Measurements from ENCODE around the gene DACH1.

DACH1 gene

GRCh38 chr13:71813187-71813586, 53.8 kb downstream of the DACH1 start:
- H3K36me3 ChIP-seq (ENCODE audit: control insufficient read depth in 1 of 2, insufficient read depth in 2 of 2, low read depth in 1 of 2, low read length in 2 of 2) = no peaks in the 10 kb centered on the region
- no peak overlapping the region for H3K4ac ChIP-seq (ENCODE audit: low read depth in 1 of 2, low read length in 2 of 2)
- no peak overlapping the region for H3K18ac ChIP-seq (ENCODE audit: low read depth in 1 of 2, low read length in 2 of 2)
- no peak overlapping the region for H2AK5ac ChIP-seq (ENCODE audit: low read length, severe bottlenecking)
- H3K4me2 ChIP-seq (ENCODE audit: low read length, poor library complexity, severe bottlenecking) = no peak overlapping the region
- no peak overlapping the region for H4K91ac ChIP-seq (ENCODE audit: low read length)
- H3K4me1 ChIP-seq (ENCODE audit: control insufficient read depth, insufficient read depth, low read depth, low read length) = no peaks in the 10 kb centered on the region
- H3K9ac ChIP-seq (ENCODE audit: low read length) = no peak overlapping the region
- H3K27ac ChIP-seq (ENCODE audit: low read length, poor library complexity, severe bottlenecking) = no peak overlapping the region
- H2BK120ac ChIP-seq (ENCODE audit: low read depth, low read length) = no peak overlapping the region
- no peak overlapping the region for H2BK15ac ChIP-seq (ENCODE audit: low read depth, poor library complexity, severe bottlenecking)
- no peak overlapping the region for H4K8ac ChIP-seq (ENCODE audit: low read length)
- no peak overlapping the region for H3K4me3 ChIP-seq (ENCODE audit: insufficient read depth in 1 of 2, low read depth in 1 of 2, low read length in 2 of 2)
- no peaks in the 10 kb centered on the region for H3K79me1 ChIP-seq (replicated peaks; ENCODE audit: low read length, poor library complexity, severe bottlenecking)
- WGBS = 79% methylated on average over 2 of the region's 2 CpGs
- no peak overlapping the region for H2BK12ac ChIP-seq (ENCODE audit: low read length in 2 of 2)
- H2BK5ac ChIP-seq (ENCODE audit: low read depth, low read length, poor library complexity, severe bottlenecking) = no peak overlapping the region
- H3K9me3 ChIP-seq (ENCODE audit: control insufficient read depth, low read length) = no peaks in the 10 kb centered on the region
- no peak overlapping the region for H3K23ac ChIP-seq (ENCODE audit: low read length in 2 of 2)
- no peak overlapping the region for H2AFZ ChIP-seq (ENCODE audit: low read depth, low read length)
- no peaks in the 10 kb centered on the region for H3K27me3 ChIP-seq (ENCODE audit: control insufficient read depth in 1 of 2, insufficient read depth in 1 of 2, low read length in 2 of 2)
- DNase-seq = no peak
- H3K14ac ChIP-seq (ENCODE audit: low read length in 2 of 2) = no peak overlapping the region

- Histone ChIP-seq H3K27me3 (ENCODE audit: control insufficient read depth in 1 of 2, insufficient read depth in 1 of 2, low read length in 2 of 2) (no peaks in the 10 kb centered on the region), H4K8ac (ENCODE audit: low read length) (no peak overlapping the region), H3K18ac (ENCODE audit: low read depth in 1 of 2, low read length in 2 of 2) (no peak overlapping the region), H2BK15ac (ENCODE audit: low read depth, poor library complexity, severe bottlenecking) (no peak overlapping the region), H2AK5ac (ENCODE audit: low read length, severe bottlenecking) (no peak overlapping the region), H3K14ac (ENCODE audit: low read length in 2 of 2) (no peak overlapping the region), H2AFZ (ENCODE audit: low read depth, low read length) (no peak overlapping the region), H3K4me3 (ENCODE audit: insufficient read depth in 1 of 2, low read depth in 1 of 2, low read length in 2 of 2) (no peak overlapping the region), H3K36me3 (ENCODE audit: control insufficient read depth in 1 of 2, insufficient read depth in 2 of 2, low read depth in 1 of 2, low read length in 2 of 2) (no peaks in the 10 kb centered on the region), H3K4ac (ENCODE audit: low read depth in 1 of 2, low read length in 2 of 2) (no peak overlapping the region), H2BK120ac (ENCODE audit: low read depth, low read length) (no peak overlapping the region), H2BK12ac (ENCODE audit: low read length in 2 of 2) (no peak overlapping the region), H3K9ac (ENCODE audit: low read length) (no peak overlapping the region), H3K79me1 (replicated peaks; ENCODE audit: low read length, poor library complexity, severe bottlenecking) (no peaks in the 10 kb centered on the region), H3K27ac (ENCODE audit: low read length, poor library complexity, severe bottlenecking) (no peak overlapping the region), H3K4me2 (ENCODE audit: low read length, poor library complexity, severe bottlenecking) (no peak overlapping the region), H2BK5ac (ENCODE audit: low read depth, low read length, poor library complexity, severe bottlenecking) (no peak overlapping the region), H4K91ac (ENCODE audit: low read length) (no peak overlapping the region), H3K23ac (ENCODE audit: low read length in 2 of 2) (no peak overlapping the region), H3K9me3 (ENCODE audit: control insufficient read depth, low read length) (no peaks in the 10 kb centered on the region), H3K4me1 (ENCODE audit: control insufficient read depth, insufficient read depth, low read depth, low read length) (no peaks in the 10 kb centered on the region)
- no peak for DNase-seq
- 83% methylated on average over 1 of the region's 2 CpGs for WGBS
These were observed 55.7 kb downstream of the DACH1 start for GRCh38 chr13:71811344-71811743.

GRCh38 chr13:71808708-71809107, 58.3 kb downstream of the DACH1 start:
- Histone ChIP-seq H3K4me2 (ENCODE audit: low read length, poor library complexity, severe bottlenecking) (no peak overlapping the region), H2BK120ac (ENCODE audit: low read depth, low read length) (no peak overlapping the region), H2AK5ac (ENCODE audit: low read length, severe bottlenecking) (no peak overlapping the region), H3K9me3 (ENCODE audit: control insufficient read depth, low read length) (no peaks in the 10 kb centered on the region), H2AFZ (ENCODE audit: low read depth, low read length) (no peak overlapping the region), H3K9ac (ENCODE audit: low read length) (no peak overlapping the region), H3K36me3 (ENCODE audit: control insufficient read depth in 1 of 2, insufficient read depth in 2 of 2, low read depth in 1 of 2, low read length in 2 of 2) (no peaks in the 10 kb centered on the region), H2BK12ac (ENCODE audit: low read length in 2 of 2) (no peak overlapping the region), H3K79me1 (replicated peaks; ENCODE audit: low read length, poor library complexity, severe bottlenecking) (no peaks in the 10 kb centered on the region), H2BK15ac (ENCODE audit: low read depth, poor library complexity, severe bottlenecking) (no peak overlapping the region), H3K23ac (ENCODE audit: low read length in 2 of 2) (no peak overlapping the region), H3K4ac (ENCODE audit: low read depth in 1 of 2, low read length in 2 of 2) (no peak overlapping the region), H4K91ac (ENCODE audit: low read length) (no peak overlapping the region), H3K27ac (ENCODE audit: low read length, poor library complexity, severe bottlenecking) (no peak overlapping the region), H3K4me3 (ENCODE audit: insufficient read depth in 1 of 2, low read depth in 1 of 2, low read length in 2 of 2) (no peak overlapping the region), H3K4me1 (ENCODE audit: control insufficient read depth, insufficient read depth, low read depth, low read length) (no peaks in the 10 kb centered on the region), H2BK5ac (ENCODE audit: low read depth, low read length, poor library complexity, severe bottlenecking) (no peak overlapping the region), H4K8ac (ENCODE audit: low read length) (no peak overlapping the region), H3K27me3 (ENCODE audit: control insufficient read depth in 1 of 2, insufficient read depth in 1 of 2, low read length in 2 of 2) (no peaks in the 10 kb centered on the region), H3K18ac (ENCODE audit: low read depth in 1 of 2, low read length in 2 of 2) (no peak overlapping the region), H3K14ac (ENCODE audit: low read length in 2 of 2) (no peak overlapping the region)
- no peak for DNase-seq
- WGBS = no CpG with 5 or more reads among the region's 1 CpG

GRCh38 chr13:71806886-71807285, 60.1 kb downstream of the DACH1 start:
- Histone ChIP-seq H2AK5ac (ENCODE audit: low read length, severe bottlenecking) (no peak overlapping the region), H3K18ac (ENCODE audit: low read depth in 1 of 2, low read length in 2 of 2) (no peak overlapping the region), H3K4me2 (ENCODE audit: low read length, poor library complexity, severe bottlenecking) (no peak overlapping the region), H3K4me1 (ENCODE audit: control insufficient read depth, insufficient read depth, low read depth, low read length) (no peaks in the 10 kb centered on the region), H2BK120ac (ENCODE audit: low read depth, low read length) (no peak overlapping the region), H3K79me1 (replicated peaks; ENCODE audit: low read length, poor library complexity, severe bottlenecking) (no peaks in the 10 kb centered on the region), H3K36me3 (ENCODE audit: control insufficient read depth in 1 of 2, insufficient read depth in 2 of 2, low read depth in 1 of 2, low read length in 2 of 2) (no peaks in the 10 kb centered on the region), H4K91ac (ENCODE audit: low read length) (no peak overlapping the region), H3K4ac (ENCODE audit: low read depth in 1 of 2, low read length in 2 of 2) (no peak overlapping the region), H3K14ac (ENCODE audit: low read length in 2 of 2) (no peak overlapping the region), H2BK12ac (ENCODE audit: low read length in 2 of 2) (no peak overlapping the region), H3K9me3 (ENCODE audit: control insufficient read depth, low read length) (no peaks in the 10 kb centered on the region), H2BK15ac (ENCODE audit: low read depth, poor library complexity, severe bottlenecking) (no peak overlapping the region), H3K4me3 (ENCODE audit: insufficient read depth in 1 of 2, low read depth in 1 of 2, low read length in 2 of 2) (no peak overlapping the region), H2BK5ac (ENCODE audit: low read depth, low read length, poor library complexity, severe bottlenecking) (no peak overlapping the region), H3K27ac (ENCODE audit: low read length, poor library complexity, severe bottlenecking) (no peak overlapping the region), H2AFZ (ENCODE audit: low read depth, low read length) (no peak overlapping the region), H3K27me3 (ENCODE audit: control insufficient read depth in 1 of 2, insufficient read depth in 1 of 2, low read length in 2 of 2) (no peaks in the 10 kb centered on the region), H3K9ac (ENCODE audit: low read length) (no peak overlapping the region), H3K23ac (ENCODE audit: low read length in 2 of 2) (no peak overlapping the region), H4K8ac (ENCODE audit: low read length) (no peak overlapping the region)
- 100% methylated on average over 1 of the region's 2 CpGs for WGBS
- no peak for DNase-seq

Measured in mesenchymal stem cell (in vitro differentiated cells and primary cell).